Osteoblast (primary cell): ENCODE results near the gene USP40. TPM values are rescaled to one million over a fixed set of nuclear protein-coding genes. Genes with fewer than 3 reads are reported as not detected.

Source experiments
- DNase-seq: peaks from one replicate; pipeline ENCODE4 v3.0.0; 2011; ENCODE audit warnings: low spot score, mixed read lengths; ENCODE audit not compliant: insufficient read length; ENCODE audit errors: missing footprints
- H2AFZ ChIP-seq: 2 replicates; pipeline ENCODE4 v1.6.0; 2011; ENCODE audit warnings: mild to moderate bottlenecking, low read length
- H3K27ac ChIP-seq: 2 replicates; pipeline ENCODE4 v1.5.1; 2011; ENCODE audit warnings: mild to moderate bottlenecking, low read depth, low read length, moderate library complexity
- H3K27me3 ChIP-seq: 2 replicates; pipeline ENCODE4 v1.6.0; 2012; ENCODE audit warnings: mild to moderate bottlenecking, control low read depth, inconsistent platforms, low read length, moderate library complexity; ENCODE audit not compliant: insufficient read depth
- H3K36me3 ChIP-seq: 2 replicates; pipeline ENCODE4 v1.5.1; 2011; ENCODE audit warnings: mild to moderate bottlenecking, low read length, control low read depth, moderate library complexity; ENCODE audit not compliant: insufficient read depth
- H3K4me1 ChIP-seq: 2 replicates; pipeline ENCODE4 v1.5.1; 2011; ENCODE audit warnings: mild to moderate bottlenecking, low read length, control low read depth, moderate library complexity; ENCODE audit not compliant: insufficient read depth
- H3K4me2 ChIP-seq: 2 replicates; pipeline ENCODE4 v1.6.0; 2011; ENCODE audit warnings: mild to moderate bottlenecking, low read length; ENCODE audit not compliant: insufficient read depth
- H3K4me3 ChIP-seq: fragments of 200-600 bp; sonication (generic); 3 replicates; pipeline ENCODE4 v1.5.1; 2012; ENCODE audit warnings: mild to moderate bottlenecking, low read length, inconsistent platforms; ENCODE audit not compliant: insufficient read depth
- H3K79me2 ChIP-seq: 2 replicates; pipeline ENCODE4 v1.6.0; 2012; ENCODE audit warnings: mild to moderate bottlenecking, low read length, control low read depth, inconsistent platforms; ENCODE audit not compliant: insufficient read depth
- H3K9me3 ChIP-seq: 2 replicates; pipeline ENCODE4 v1.5.1; 2011; ENCODE audit warnings: low read depth, low read length, control low read depth
- H4K20me1 ChIP-seq: 2 replicates; pipeline ENCODE4 v1.6.0; 2012; ENCODE audit warnings: mild to moderate bottlenecking, low read length, control low read depth; ENCODE audit not compliant: insufficient read depth
- CTCF ChIP-seq: IDR thresholded peaks from 2 replicates; pipeline ENCODE4 v1.5.1; 2011; ENCODE audit warnings: mild to moderate bottlenecking, low read depth, low read length, moderate library complexity; ENCODE audit errors: extremely low read depth
- total RNA-seq: library from RNA; depleted of rRNA; stranded (reverse); fragments of >200 nt; gene quantifications from 2 replicates; pipeline ENCODE4 v1.2.3, GENCODE V29; 2012

Gene USP40
- total RNA-seq, 1 donor: 34.0 TPM

DNA sequence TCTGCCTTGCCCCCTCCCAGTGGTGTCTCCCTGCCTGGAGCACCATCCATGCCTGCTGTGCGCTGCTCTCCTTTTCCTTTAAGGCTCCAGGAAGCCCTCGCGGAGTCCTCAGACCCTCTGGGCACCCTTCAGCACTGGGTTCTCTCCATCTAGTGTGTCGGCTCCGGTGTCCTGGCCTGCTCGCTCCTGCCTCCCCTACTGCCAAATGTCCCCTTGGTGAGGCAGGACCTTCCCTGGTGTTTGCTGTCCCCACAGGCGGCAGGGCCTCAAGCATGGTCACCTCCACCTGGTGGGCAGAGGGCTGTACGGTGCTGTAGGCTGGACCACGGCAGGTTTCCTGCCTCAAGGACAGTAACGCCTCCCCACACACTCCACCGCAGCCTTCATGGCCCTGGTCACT is 122.1 kb downstream of the USP40 start:
- no peak overlapping the region for H2AFZ ChIP-seq
- H3K27ac ChIP-seq: no peak overlapping the region
- no peak for DNase-seq
- H3K79me2 ChIP-seq: no peaks in the 10 kb centered on the region
- H3K36me3 ChIP-seq: peaks cover 3% of the 10 kb centered on the region
- no peak overlapping the region for H3K4me3 ChIP-seq
- H3K27me3 ChIP-seq: no peaks in the 10 kb centered on the region
- H4K20me1 ChIP-seq: no peaks in the 10 kb centered on the region
- H3K9me3 ChIP-seq: no peaks in the 10 kb centered on the region
- TF ChIP-seq CTCF: no peak
- no peak overlapping the region for H3K4me2 ChIP-seq
- no peaks in the 10 kb centered on the region for H3K4me1 ChIP-seq

DNA sequence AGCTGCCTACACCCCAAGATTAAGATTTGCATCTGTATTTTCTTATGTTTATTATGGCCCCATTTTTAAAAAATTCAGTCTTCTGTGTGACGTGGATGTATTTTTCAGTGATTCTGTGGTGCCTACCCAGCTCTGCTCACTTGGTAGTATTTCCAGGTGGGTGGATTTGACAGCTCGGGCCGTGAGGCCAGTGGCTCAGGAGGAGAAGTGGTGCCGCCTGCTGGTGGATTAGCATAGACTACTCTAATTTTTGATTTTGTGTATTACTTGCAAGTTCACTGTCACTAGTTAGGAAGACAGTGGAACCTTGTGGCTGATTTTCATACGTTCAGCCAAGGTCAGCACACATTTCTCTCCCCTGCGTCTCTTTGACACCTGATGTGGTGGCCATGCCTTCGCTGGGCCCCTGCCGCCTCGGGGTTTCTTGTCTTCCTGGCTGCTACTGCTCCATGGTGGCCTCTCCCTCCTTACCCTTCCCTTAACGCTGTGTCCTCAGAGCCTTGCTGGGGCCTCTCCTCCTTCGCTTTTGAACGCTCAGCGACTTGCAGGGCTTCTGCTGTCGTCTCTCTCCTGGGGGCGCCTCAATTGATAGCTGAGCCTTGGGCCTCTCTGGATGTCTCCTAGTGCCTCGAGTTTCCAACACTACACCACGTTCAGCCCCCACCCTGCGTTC is 122.9 kb downstream of the USP40 start:
- Histone ChIP-seq H3K36me3 (peaks cover 5% of the 10 kb centered on the region), H3K4me2 (no peak overlapping the region), H3K27me3 (no peaks in the 10 kb centered on the region), H4K20me1 (no peaks in the 10 kb centered on the region), H3K4me3 (no peak overlapping the region), H3K9me3 (no peaks in the 10 kb centered on the region), H3K27ac (no peak overlapping the region), H3K4me1 (no peaks in the 10 kb centered on the region), H2AFZ (no peak overlapping the region), H3K79me2 (no peaks in the 10 kb centered on the region)
- peak; percentile 98 for DNase-seq
- TF ChIP-seq CTCF: peak; percentile 92

- Histone ChIP-seq H3K27me3 (no peaks in the 10 kb centered on the region), H3K79me2 (no peaks in the 10 kb centered on the region), H3K4me2 (no peak overlapping the region), H2AFZ (no peak overlapping the region), H3K9me3 (no peaks in the 10 kb centered on the region), H3K36me3 (peaks cover 6% of the 10 kb centered on the region), H3K4me3 (no peak overlapping the region), H3K4me1 (no peaks in the 10 kb centered on the region), H3K27ac (no peak overlapping the region), H4K20me1 (no peaks in the 10 kb centered on the region)
- no peak for TF ChIP-seq CTCF
- peak; percentile 83 for DNase-seq
Observed at GRCh38 chr2:233442028-233442310, 124.6 kb downstream of the USP40 start.

- Histone ChIP-seq H3K4me1 (no peaks in the 10 kb centered on the region), H2AFZ (no peak overlapping the region), H3K27ac (no peak overlapping the region), H3K27me3 (no peaks in the 10 kb centered on the region), H3K9me3 (no peaks in the 10 kb centered on the region), H3K36me3 (peaks cover 6% of the 10 kb centered on the region), H3K79me2 (no peaks in the 10 kb centered on the region), H3K4me3 (no peak overlapping the region), H4K20me1 (no peaks in the 10 kb centered on the region), H3K4me2 (no peak overlapping the region)
- TF ChIP-seq CTCF: no peak
- DNase-seq: no peak
Observed at GRCh38 chr2:233441161-233442027, 125.2 kb downstream of the USP40 start.
